Esophagus squamous epithelium (tissue), 4 donors: ENCODE data around the gene CAPN15.

ENCODE experiments used
- POLR2A ChIP-seq, 4 donors: fragments of 450-650 bp; IDR thresholded peaks; one replicate each; pipeline ENCODE4 v1.6.1; 2017; ENCODE audit warnings: antibody characterized with exemption in 4 of 4, mild to moderate bottlenecking in 4 of 4, moderate library complexity in 3 of 4
- TF ChIP-seq, protein P1 (sequence below), 6 experiments: fragments of 450-650 bp in 4 of 6; fragments of 200-600 bp in 2 of 6; sonication (generic) in 2 of 6; IDR thresholded peaks; one replicate each; pipeline ENCODE4 v1.5.1; 2016 to 2019; ENCODE audit warnings: antibody characterized with exemption in 6 of 6, mild to moderate bottlenecking in 4 of 6, moderate library complexity in 4 of 6

DNA sequence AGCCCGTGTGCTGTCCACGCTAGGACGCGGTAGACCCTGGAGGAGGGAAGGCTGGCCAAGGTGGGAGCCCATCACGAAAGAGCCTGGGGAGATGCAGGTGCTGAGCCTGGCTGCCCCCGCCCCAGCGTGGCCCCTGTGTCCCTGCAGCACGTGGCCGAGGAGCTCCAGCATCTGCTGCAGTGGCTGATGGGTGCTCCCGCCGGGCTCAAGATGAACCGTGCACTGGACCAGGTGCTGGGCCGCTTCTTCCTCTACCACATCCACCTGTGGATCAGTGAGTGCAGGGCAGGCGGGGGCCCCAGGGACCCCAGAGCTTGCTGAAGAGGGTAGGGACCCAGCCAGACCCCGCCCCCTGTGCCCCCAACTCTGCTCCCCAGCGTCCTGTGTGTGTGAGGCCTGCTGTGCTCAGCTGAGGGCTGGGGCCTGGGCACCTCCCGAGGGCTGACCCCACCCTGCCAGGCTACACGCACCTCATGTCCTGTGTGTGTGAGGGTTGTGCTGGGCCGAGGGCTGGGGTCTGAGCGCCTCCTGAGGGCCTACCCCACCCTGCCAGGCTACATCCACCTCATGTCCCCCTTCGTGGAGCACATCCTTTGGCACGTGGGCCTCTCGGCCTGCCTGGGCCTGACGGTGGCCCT is 50.8 kb downstream of the CAPN15 start:
- TF ChIP-seq, protein P1, sequence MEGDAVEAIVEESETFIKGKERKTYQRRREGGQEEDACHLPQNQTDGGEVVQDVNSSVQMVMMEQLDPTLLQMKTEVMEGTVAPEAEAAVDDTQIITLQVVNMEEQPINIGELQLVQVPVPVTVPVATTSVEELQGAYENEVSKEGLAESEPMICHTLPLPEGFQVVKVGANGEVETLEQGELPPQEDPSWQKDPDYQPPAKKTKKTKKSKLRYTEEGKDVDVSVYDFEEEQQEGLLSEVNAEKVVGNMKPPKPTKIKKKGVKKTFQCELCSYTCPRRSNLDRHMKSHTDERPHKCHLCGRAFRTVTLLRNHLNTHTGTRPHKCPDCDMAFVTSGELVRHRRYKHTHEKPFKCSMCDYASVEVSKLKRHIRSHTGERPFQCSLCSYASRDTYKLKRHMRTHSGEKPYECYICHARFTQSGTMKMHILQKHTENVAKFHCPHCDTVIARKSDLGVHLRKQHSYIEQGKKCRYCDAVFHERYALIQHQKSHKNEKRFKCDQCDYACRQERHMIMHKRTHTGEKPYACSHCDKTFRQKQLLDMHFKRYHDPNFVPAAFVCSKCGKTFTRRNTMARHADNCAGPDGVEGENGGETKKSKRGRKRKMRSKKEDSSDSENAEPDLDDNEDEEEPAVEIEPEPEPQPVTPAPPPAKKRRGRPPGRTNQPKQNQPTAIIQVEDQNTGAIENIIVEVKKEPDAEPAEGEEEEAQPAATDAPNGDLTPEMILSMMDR (IDR thresholded peaks at IDR 0.05), result no peak
- TF ChIP-seq POLR2A (IDR thresholded peaks at IDR 0.05), result no peak
